Activated CD4-positive, alpha-beta T cell treated with anti-CD3 and anti-CD28 coated beads, Interleukin-2, amount 50 U/mL, for 24 hours (primary cell): ENCODE measurements around the gene OR8U1.
"Not testable (repeated sequence)": the region's sequence is repeated elsewhere in the genome, so short reads cannot be mapped to it uniquely, and the experiment has no call there.

ENCODE experiments used
- DNase-seq, 2 donors: peaks; one replicate each; pipeline ENCODE4 v3.0.0-alpha.2; 2020; ENCODE audit warnings: low read depth in 1 of 2, low spot score in 1 of 2

Gene OR8U1

DNA sequence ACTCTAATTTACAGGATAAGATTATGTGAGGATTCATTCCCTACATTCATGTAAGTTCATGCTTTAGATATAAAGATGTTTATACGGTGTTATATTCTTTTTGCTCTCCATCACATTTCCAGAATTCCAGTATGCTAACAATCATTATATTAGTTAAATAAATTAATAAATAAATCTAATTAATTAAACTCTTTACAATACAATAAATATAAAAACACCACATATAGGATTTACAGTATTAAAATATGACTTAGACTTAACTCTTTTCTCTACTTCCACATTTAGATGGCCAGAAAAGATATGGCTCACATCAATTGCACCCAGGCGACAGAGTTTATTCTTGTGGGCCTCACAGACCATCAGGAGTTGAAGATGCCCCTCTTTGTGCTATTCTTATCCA, at the start of gene OR8U1:
Gene OR8U1, plus strand, starts transcription at position 301 of the 400 bp plus-strand sequence. Its CDS starts 0 bp downstream, at position 301.
- DNase-seq = no peak

DNA sequence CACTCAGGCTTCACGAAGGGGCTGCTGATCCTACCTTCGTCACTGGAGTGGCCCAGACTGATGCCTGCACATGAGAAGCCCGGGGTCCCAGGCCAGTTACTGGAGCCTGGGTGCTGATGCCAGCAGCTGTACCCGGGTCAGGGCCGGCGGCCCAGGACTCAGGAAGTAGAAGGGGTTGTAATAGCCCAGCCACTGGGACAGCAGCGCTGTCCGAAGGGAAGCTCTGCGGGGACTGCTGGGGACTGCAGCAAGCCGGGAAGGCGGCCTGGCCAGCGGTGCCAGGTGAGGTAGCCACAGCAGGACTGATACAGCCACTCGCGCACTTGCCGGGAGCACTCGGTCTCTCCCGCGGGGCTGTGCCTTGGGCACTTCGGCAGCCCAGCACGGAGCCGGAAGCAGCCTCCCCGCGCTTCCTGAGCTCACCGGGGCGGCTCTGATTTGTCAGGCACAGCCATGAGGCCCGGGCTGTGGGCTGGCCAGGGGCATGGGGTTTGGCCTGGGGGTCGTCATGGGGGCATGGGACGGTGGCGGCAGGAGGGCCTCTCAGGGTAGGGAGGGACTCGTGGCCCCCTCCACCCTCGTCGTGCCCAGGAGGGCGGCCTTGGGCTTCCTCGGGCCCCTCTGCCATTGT, 43.4 kb upstream of the OR8U1 start:
- no peak for DNase-seq

DNA sequence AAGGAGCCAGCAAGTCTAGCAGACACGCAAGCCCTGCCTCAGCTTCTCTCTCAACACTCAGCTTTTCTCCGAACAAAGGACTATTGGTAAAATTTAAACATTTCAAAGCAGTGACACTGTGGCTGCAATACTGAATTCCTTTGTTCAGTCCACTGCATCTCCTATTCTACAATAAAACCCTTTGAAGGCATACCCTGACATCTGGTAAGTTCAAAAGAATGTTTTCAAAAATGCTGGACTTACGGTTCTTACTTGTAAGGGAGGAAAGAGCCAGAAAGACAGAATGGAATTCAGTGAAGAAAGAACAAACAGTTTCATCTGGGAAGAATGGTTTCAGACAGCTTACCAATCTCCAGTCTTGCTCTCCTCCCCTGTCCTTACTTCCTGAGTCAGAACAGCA, 42.3 kb upstream of the OR8U1 start:
- no peak for DNase-seq

DNA sequence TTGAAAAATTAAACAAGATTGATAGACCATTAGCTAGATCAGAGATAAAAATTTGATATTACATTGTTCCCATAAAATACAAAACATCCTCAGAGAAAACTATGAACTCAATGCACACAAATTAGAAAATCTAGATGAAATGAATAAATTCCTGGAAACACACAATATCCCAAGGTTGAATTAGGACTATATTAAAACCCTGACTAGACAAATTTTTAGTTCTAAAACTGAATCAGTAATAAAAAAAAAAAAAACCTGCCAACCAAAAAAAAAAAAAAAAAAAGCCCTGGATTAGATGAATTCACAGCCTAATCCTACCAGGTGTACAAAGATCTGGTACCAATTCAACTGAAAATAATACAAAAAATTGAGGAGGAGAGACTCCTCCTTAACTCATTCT, 35.1 kb upstream of the OR8U1 start:
- no peak for DNase-seq

DNA sequence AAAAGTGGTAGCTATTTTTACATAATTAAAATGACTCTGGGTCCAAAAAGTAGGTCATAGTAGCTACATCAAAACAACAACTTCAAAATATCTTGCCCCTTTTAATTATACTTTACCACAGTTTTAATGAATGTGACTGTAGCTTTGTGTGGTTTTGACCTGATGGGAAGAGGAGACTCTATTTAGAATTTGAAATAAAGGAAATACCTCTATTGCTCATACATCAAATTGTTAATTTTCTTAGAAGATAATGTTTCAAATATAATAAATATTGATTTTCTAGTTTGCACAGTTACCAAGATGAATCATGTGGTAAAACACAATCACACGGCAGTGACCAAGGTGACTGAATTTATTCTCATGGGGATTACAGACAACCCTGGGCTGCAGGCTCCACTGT, 29.7 kb upstream of the OR8U1 start, which contains the start of gene OR8K1:
Gene OR8K1, plus strand, starts transcription at position 301 of the 400 bp plus-strand sequence. Its CDS starts 0 bp downstream, at position 301.
- no peak for DNase-seq

DNA sequence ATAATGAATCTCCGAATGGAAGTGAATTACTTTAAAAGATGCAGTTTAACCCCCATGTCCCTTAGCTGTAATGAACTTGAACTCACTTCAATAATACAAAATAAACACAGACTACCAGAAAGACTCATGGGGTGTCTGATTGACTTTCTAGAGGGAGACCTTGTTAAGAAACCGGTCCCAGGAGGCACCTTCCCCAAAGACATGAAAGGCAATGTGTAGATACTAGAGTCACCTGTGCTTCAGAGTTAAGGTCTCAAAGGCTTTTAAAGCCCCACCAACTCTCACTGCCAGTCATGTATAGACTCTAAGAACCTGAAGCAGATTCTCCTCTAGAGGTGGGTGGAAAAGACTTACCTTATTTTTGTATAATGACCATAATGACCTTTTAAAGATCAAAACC, 21.4 kb upstream of the OR8U1 start, which contains the start of gene OR8J1:
Gene OR8J1, plus strand, starts transcription at position 301 of the 400 bp plus-strand sequence. CDS start 5,956 bp downstream, outside the sequence.
- no peak for DNase-seq

DNA sequence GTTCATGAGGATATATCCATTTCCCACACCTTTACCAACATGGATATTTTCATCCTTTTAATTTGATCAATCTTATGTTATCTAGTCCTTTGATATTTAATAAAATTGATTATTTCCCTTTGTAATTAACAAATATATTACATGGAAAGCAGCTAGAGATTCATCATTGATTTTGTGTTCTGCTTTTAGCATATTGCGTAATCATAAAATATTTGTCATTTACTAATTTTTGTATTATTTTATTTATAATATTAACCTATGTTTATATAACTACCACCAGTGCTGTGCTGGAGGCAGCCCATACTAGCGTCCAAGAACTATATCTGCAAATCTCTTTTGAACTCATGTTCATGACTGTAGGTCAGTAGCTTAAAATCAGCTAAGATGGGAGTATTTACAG, 4.7 kb downstream of the OR8U1 start:
- no peak for DNase-seq

DNA sequence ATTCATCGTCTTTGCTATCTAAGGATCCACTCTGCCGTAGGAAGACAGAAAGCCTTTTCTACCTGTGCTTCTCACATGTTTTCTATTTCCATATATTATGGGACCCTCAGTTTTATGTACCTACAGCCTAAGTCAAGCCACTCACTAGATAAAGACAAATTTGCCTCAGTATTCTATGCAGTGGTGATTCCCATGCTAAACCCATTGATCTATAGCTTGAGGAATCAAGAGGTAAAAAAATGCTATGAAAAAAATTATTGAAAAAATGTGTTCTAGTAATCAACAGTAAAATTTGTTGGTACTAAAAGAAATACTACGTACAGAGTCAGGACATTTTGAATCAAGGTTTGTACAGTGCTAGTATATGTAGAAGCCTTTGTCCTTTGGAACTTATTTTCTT, 19.0 kb downstream of the OR8U1 start:
- DNase-seq = no peak

DNA sequence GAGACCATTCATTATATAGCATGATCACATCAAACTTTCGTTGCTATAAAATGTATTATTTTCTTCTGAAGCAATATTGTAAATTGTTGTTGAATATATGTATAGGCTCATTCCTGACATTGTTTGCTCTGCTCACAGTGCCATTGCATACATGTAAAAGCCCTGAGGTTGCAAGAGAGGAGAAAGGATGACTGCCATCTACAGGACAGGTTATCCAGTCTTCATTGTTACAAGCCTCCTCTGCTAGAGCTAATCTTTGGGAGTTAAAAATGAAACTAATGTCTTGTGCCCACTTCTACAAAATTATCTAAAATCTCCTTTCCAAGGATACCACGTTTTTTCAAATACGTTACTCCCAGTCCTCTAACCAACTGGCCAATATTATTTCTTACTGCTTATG, 20.6 kb downstream of the OR8U1 start:
- DNase-seq = no peak

DNA sequence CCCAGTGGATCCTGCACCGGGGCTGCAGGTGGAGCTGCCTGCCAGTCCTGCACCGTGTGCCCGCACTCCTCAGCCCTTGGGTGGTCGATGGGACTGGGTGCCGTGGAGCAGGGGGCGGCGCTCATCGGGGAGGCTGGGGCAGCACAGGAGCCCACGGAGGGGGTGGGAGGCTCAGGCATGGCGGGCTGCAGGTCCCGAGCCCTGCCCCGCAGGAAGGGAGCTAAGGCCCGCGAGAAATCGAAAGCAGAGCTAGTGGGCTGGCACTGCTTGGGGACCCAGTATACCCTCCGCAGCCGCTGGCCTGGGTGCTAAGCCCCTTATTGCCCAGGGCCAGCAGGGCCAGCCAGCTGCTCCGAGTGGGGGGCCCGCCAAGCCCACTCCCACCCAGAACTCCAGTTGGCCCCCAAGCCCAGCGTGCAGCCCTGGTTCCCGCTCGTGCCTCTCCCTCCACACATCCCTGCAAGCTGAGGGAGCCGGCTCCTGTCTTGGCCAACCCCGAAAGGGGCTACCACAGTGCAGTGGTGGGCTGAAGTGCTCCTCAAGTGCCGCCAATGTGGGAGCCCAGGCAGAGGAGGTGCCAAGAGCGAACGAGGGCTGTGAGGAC, 26.5 kb downstream of the OR8U1 start:
- not testable (repeated sequence) for DNase-seq

DNA sequence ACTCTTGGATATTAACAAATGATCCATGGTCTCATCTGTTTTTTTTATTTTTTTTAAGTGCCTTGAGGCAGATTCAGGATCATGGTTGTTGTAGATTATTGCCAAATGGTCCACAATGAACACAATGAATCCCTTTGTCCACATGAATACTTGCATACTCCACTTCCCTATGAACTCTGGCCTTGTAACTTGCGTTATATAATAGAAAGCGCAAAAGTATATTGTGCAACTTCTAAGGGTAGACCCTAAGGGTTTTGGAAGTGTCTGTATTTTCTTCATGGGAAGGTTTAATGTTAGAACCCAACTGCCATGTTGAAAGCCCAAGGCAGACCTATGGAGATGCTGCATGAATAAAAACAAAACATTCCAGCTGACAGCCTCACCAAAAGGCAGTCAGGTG, 29.0 kb downstream of the OR8U1 start:
- no peak for DNase-seq

DNA sequence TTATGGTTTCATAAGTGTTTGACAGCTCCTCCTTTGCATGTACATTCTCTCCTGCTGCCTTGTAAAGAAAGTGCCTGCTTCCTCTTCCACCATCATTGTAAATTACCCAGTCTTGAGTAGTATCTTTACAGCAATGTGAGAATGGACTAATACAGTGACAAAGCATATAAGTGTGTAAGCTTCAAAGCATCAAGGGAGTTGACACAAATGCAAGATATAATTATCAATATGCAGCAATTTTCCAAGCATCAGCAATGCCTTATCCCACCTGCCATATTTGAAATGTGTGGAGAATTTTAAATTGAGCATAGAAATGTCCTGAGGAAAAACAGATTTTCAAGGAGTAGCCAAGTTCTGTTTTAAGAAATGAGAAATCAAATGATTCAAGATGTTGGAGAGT, 35.4 kb downstream of the OR8U1 start:
- no peak for DNase-seq

DNA sequence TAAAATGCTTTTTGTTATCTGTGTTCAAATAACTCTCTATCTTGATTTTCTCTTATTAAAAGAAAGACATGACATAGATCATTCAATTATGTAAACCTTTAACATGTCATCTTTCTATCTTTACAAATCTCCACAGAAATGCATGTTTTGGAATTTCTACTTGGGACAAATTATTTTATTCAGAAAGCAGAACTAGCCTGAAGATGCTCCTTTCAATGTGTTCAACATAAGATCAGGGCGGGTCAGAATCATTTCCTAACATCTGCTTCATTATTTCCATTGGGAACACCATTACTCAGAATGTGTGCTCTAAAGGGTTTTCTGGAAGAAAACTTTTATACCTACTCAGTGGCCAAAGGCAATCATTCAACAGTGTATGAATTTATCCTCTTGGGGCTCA, 37.0 kb downstream of the OR8U1 start, which contains the start of gene OR5AL1:
Gene OR5AL1, plus strand, starts transcription at position 301 of the 400 bp plus-strand sequence.
- no peak for DNase-seq
